Neural crest cell (in vitro differentiated cells): Measurements from ENCODE around the gene PRKCI. TPM values are rescaled to one million over a fixed set of nuclear protein-coding genes. Genes with fewer than 3 reads are reported as not detected.
"Not testable (repeated sequence)": the region's sequence is repeated elsewhere in the genome, so short reads cannot be mapped to it uniquely, and the experiment has no call there.

Experiments used
- DNase-seq: peaks from one replicate; pipeline ENCODE4 v3.0.0; 2021; ENCODE audit warnings: low read depth, mixed read lengths, low spot score
- H3K27ac Mint-ChIP-seq: one replicate; pipeline ENCODE4 v1.8.0; 2021; ENCODE audit warnings: mild to moderate bottlenecking, mixed read lengths; ENCODE audit not compliant: unreplicated experiment
- H3K27me3 Mint-ChIP-seq: 2 replicates; pipeline ENCODE4 v1.8.0; 2021; ENCODE audit warnings: low read depth, mild to moderate bottlenecking, mixed read lengths
- H3K36me3 Mint-ChIP-seq: 2 replicates; pipeline ENCODE4 v1.8.0; 2021; ENCODE audit warnings: low read depth, mild to moderate bottlenecking, mixed read lengths
- H3K4me1 Mint-ChIP-seq: 2 replicates; pipeline ENCODE4 v1.8.0; 2021; ENCODE audit warnings: mixed read lengths
- H3K4me3 Mint-ChIP-seq: one replicate; pipeline ENCODE4 v1.8.0; 2021; ENCODE audit warnings: mild to moderate bottlenecking, mixed read lengths
- H3K9me3 Mint-ChIP-seq: 2 replicates; pipeline ENCODE4 v1.8.0; 2021; ENCODE audit warnings: mixed read lengths
- CTCF ChIP-seq: fragments of 200-600 bp; sonication (generic); conservative IDR thresholded peaks from 2 replicates; pipeline ENCODE4 v1.5.0; 2021; ENCODE audit warnings: antibody characterized with exemption, mild to moderate bottlenecking
- total RNA-seq: library from RNA; stranded (reverse); gene quantifications from 2 replicates; pipeline ENCODE4 v1.2.1, GENCODE V29; 2021

Gene PRKCI
- total RNA-seq, 1 donor from 2014 or later: 33.4 TPM

GRCh38 chr3:170324962-170325361 is 102.7 kb downstream of the PRKCI start:
- Mint-ChIP-seq H3K4me1 (peaks cover 28% of the 10 kb centered on the region), H3K27ac (no peak overlapping the region)

GRCh38 chr3:170327040-170327808 is 105.0 kb downstream of the PRKCI start:
- peaks cover 6% of the 10 kb centered on the region for H3K9me3 Mint-ChIP-seq
- TF ChIP-seq CTCF: no peak
- no peak overlapping the region for H3K27ac Mint-ChIP-seq
- H3K36me3 Mint-ChIP-seq: peaks cover 4% of the 10 kb centered on the region
- no peaks in the 10 kb centered on the region for H3K27me3 Mint-ChIP-seq
- no peak overlapping the region for H3K4me3 Mint-ChIP-seq
- no peak for DNase-seq
- peaks cover 24% of the 10 kb centered on the region for H3K4me1 Mint-ChIP-seq

More at GRCh38 chr3:170324962-170325361, 102.7 kb downstream of the PRKCI start:
- DNase-seq: no peak
- no peak for TF ChIP-seq CTCF
- no peaks in the 10 kb centered on the region for H3K27me3 Mint-ChIP-seq
- peaks cover 4% of the 10 kb centered on the region for H3K36me3 Mint-ChIP-seq
- peaks cover 6% of the 10 kb centered on the region for H3K9me3 Mint-ChIP-seq
- H3K4me3 Mint-ChIP-seq: no peak overlapping the region

- DNase-seq, H3K9me3 Mint-ChIP-seq, H3K36me3 Mint-ChIP-seq, H3K27ac Mint-ChIP-seq, H3K4me3 Mint-ChIP-seq, H3K27me3 Mint-ChIP-seq: not testable (repeated sequence)
- H3K4me1 Mint-ChIP-seq: peaks cover 21% of the 10 kb centered on the region
Measured at GRCh38 chr3:170327868-170328548, 105.8 kb downstream of the PRKCI start.

GRCh38 chr3:170330366-170330765 is 108.1 kb downstream of the PRKCI start:
- Mint-ChIP-seq H3K36me3 (peaks cover 6% of the 10 kb centered on the region), H3K27me3 (no peaks in the 10 kb centered on the region), H3K4me1 (peaks cover 12% of the 10 kb centered on the region), H3K4me3 (no peak overlapping the region), H3K9me3 (peaks cover 8% of the 10 kb centered on the region), H3K27ac (no peak overlapping the region)
- no peak for TF ChIP-seq CTCF
- no peak for DNase-seq

- H3K27ac Mint-ChIP-seq: no peak overlapping the region
- no peak for DNase-seq
- H3K9me3 Mint-ChIP-seq: peaks cover 10% of the 10 kb centered on the region
- peaks cover 6% of the 10 kb centered on the region for H3K36me3 Mint-ChIP-seq
- peaks cover 12% of the 10 kb centered on the region for H3K4me1 Mint-ChIP-seq
- H3K27me3 Mint-ChIP-seq: no peaks in the 10 kb centered on the region
- H3K4me3 Mint-ChIP-seq: no peak overlapping the region
- TF ChIP-seq CTCF: no peak
Measured at GRCh38 chr3:170331143-170331542, 108.9 kb downstream of the PRKCI start.

GRCh38 chr3:170337420-170337819 is 115.2 kb downstream of the PRKCI start:
- no peak for DNase-seq
- TF ChIP-seq CTCF: no peak
- no peaks in the 10 kb centered on the region for H3K27me3 Mint-ChIP-seq
- no peak overlapping the region for H3K4me3 Mint-ChIP-seq
- H3K27ac Mint-ChIP-seq: no peak overlapping the region
- peaks cover 9% of the 10 kb centered on the region for H3K9me3 Mint-ChIP-seq
- H3K4me1 Mint-ChIP-seq: peaks cover 2% of the 10 kb centered on the region
- peaks cover under 1% of the 10 kb centered on the region for H3K36me3 Mint-ChIP-seq
